HepG2 (cell line): Measurements from ENCODE around the gene NSD1.

ENCODE experiments used
- CBX2 ChIP-seq, 2 experiments: fragments of 200-600 bp in 1 of 2; sonication (generic); formaldehyde crosslinking in 1 of 2; IDR thresholded peaks; 2 replicates each; pipeline versions ENCODE4 v1.7.0 to v1.8.1; 2018 to 2022; ENCODE audit warnings: low read depth in 2 of 2, low read length in 1 of 2, mild to moderate bottlenecking in 1 of 2, missing genetic modification reagents in 1 of 2
- CREB1 ChIP-seq, 2 experiments: fragments of 450-650 bp in 1 of 2; IDR thresholded peaks; 2 replicates each; pipeline ENCODE4 v1.6.1; 2016 to 2017; ENCODE audit warnings: control low read depth in 1 of 2, mild to moderate bottlenecking in 1 of 2, missing compliant biosample characterization in 1 of 2, missing genetic modification characterization in 1 of 2
- IRF2 ChIP-seq: IDR thresholded peaks from 2 replicates; pipeline ENCODE4 v1.6.1; 2018; ENCODE audit warnings: missing genetic modification reagents, missing compliant biosample characterization
- LBX2 ChIP-seq: sonication (generic); formaldehyde crosslinking; IDR thresholded peaks from 2 replicates; pipeline ENCODE4 v1.5.0; 2020; ENCODE audit warnings: missing genetic modification reagents, mild to moderate bottlenecking, borderline replicate concordance
- NR2F2 ChIP-seq: IDR thresholded peaks from 2 replicates; pipeline ENCODE4 v1.6.1; 2012; ENCODE audit warnings: low read depth, inconsistent platforms, borderline replicate concordance
- PHF8 ChIP-seq: sonication (generic); formaldehyde crosslinking; IDR thresholded peaks from 2 replicates; pipeline ENCODE4 v1.5.0; 2020; ENCODE audit warnings: missing genetic modification reagents
- USF2 ChIP-seq, 2 experiments: sonication (generic) in 1 of 2; formaldehyde crosslinking in 1 of 2; IDR thresholded peaks; 2 replicates each; pipeline versions ENCODE4 v1.5.1 to v1.6.1; 2011 to 2020; ENCODE audit warnings: borderline replicate concordance in 1 of 2, low read depth in 1 of 2, low read length in 1 of 2, mild to moderate bottlenecking in 1 of 2, missing genetic modification reagents in 1 of 2, moderate library complexity in 1 of 2
- ZNF660 ChIP-seq: sonication (generic); formaldehyde crosslinking; IDR thresholded peaks from 2 replicates; pipeline ENCODE4 v1.5.1; 2020; ENCODE audit warnings: mild to moderate bottlenecking, low read depth, missing genetic modification reagents, borderline replicate concordance
- ZNF781 ChIP-seq: sonication (generic); formaldehyde crosslinking; IDR thresholded peaks from 2 replicates; pipeline ENCODE4 v1.5.1; 2020; ENCODE audit warnings: borderline replicate concordance, mild to moderate bottlenecking, missing genetic modification reagents; ENCODE audit errors: not compliant biosample characterization
- TF ChIP-seq, protein P1 (sequence below): sonication (generic); formaldehyde crosslinking; IDR thresholded peaks from 2 replicates; pipeline ENCODE4 v1.5.0; 2020; ENCODE audit warnings: mild to moderate bottlenecking, missing genetic modification reagents, moderate library complexity

DNA sequence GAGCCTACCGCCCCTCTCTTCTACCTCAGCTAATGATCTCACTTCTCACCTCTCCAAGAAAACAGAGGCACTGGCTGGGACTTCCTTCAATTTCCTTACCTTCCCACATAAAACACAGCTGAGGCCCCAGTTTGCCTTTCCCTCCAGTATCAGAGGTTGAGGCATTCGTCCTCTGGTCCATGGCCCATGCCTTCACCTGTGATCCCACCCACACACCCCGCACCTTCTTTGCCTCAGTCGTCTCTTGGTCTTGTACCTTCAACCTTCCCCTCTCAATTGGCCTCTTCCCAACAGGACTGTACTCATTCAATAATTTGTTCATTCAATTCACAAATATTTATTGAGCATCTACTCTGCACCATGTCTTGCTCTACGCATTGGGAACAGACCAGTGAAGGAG lies 11.0 kb upstream of the NSD1 start:
- TF ChIP-seq ZNF660 (CRISPR knock-in tag) (no peak), LBX2 (no peak), IRF2 (CRISPR knock-in tag) (no peak), CBX2 (IDR thresholded peaks at IDR 0.05; ENCODE audit: low read depth, low read length) (no peak), CBX2 (CRISPR knock-in tag; IDR thresholded peaks at IDR 0.05; ENCODE audit: low read depth) (no peak), NR2F2 (no peak), ZNF781 (no peak), CREB1 (IDR thresholded peaks at IDR 0.05) (no peak), CREB1 (CRISPR knock-in tag; IDR thresholded peaks at IDR 0.05) (no peak), PHF8 (CRISPR knock-in tag) (no peak), USF2 (IDR thresholded peaks at IDR 0.05; ENCODE audit: low read depth, low read length) (no peak), USF2 (CRISPR knock-in tag; IDR thresholded peaks at IDR 0.05; ENCODE audit: borderline replicate concordance) (no peak)
- TF ChIP-seq, protein P1, sequence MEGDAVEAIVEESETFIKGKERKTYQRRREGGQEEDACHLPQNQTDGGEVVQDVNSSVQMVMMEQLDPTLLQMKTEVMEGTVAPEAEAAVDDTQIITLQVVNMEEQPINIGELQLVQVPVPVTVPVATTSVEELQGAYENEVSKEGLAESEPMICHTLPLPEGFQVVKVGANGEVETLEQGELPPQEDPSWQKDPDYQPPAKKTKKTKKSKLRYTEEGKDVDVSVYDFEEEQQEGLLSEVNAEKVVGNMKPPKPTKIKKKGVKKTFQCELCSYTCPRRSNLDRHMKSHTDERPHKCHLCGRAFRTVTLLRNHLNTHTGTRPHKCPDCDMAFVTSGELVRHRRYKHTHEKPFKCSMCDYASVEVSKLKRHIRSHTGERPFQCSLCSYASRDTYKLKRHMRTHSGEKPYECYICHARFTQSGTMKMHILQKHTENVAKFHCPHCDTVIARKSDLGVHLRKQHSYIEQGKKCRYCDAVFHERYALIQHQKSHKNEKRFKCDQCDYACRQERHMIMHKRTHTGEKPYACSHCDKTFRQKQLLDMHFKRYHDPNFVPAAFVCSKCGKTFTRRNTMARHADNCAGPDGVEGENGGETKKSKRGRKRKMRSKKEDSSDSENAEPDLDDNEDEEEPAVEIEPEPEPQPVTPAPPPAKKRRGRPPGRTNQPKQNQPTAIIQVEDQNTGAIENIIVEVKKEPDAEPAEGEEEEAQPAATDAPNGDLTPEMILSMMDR (CRISPR knock-in tag), result no peak
